ENCODE data around the gene PRRG3. TPM values are rescaled to one million over a fixed set of nuclear protein-coding genes. Genes with fewer than 3 reads are reported as not detected.

PRRG3 gene
- total and polyA plus RNA-seq, 2 donors (not counting 1 experiment from before 2014, with no cell fraction given), result not detected

DNA sequence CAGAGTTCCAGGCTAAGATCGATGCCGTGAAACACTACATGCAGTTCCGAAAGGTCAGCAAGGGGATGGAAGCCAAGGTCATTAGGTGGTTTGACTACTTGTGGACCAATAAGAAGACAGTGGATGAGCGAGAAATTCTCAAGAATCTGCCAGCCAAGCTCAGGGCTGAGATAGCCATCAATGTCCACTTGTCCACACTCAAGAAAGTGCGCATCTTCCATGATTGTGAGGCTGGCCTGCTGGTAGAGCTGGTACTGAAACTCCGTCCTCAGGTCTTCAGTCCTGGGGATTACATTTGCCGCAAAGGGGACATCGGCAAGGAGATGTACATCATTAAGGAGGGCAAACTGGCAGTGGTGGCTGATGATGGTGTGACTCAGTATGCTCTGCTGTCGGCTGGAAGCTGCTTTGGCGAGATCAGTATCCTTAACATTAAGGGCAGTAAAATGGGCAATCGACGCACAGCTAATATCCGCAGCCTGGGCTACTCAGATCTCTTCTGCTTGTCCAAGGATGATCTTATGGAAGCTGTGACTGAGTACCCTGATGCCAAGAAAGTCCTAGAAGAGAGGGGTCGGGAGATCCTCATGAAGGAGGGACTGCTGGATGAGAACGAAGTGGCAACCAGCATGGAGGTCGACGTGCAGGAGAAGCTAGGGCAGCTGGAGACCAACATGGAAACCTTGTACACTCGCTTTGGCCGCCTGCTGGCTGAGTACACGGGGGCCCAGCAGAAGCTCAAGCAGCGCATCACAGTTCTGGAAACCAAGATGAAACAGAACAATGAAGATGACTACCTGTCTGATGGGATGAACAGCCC, 48.6 kb downstream of the PRRG3 start:
- no peak overlapping the region for H3K27ac ChIP-seq (ENCODE audit: low read length in 2 of 2)
- TF ChIP-seq EZH2 (IDR thresholded peaks at IDR 0.05; ENCODE audit: borderline replicate concordance, insufficient read depth, low read depth, low read length, poor library complexity, severe bottlenecking), result no peak
- TF ChIP-seq, protein P1, sequence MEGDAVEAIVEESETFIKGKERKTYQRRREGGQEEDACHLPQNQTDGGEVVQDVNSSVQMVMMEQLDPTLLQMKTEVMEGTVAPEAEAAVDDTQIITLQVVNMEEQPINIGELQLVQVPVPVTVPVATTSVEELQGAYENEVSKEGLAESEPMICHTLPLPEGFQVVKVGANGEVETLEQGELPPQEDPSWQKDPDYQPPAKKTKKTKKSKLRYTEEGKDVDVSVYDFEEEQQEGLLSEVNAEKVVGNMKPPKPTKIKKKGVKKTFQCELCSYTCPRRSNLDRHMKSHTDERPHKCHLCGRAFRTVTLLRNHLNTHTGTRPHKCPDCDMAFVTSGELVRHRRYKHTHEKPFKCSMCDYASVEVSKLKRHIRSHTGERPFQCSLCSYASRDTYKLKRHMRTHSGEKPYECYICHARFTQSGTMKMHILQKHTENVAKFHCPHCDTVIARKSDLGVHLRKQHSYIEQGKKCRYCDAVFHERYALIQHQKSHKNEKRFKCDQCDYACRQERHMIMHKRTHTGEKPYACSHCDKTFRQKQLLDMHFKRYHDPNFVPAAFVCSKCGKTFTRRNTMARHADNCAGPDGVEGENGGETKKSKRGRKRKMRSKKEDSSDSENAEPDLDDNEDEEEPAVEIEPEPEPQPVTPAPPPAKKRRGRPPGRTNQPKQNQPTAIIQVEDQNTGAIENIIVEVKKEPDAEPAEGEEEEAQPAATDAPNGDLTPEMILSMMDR (IDR thresholded peaks at IDR 0.05), result no peak
- H3K4me3 ChIP-seq (ENCODE audit: control extremely low read depth in 1 of 5, extremely low read depth in 1 of 5, insufficient read depth in 1 of 5, low read depth in 2 of 5, low read length in 4 of 5), result no peak overlapping the region
- H3K36me3 ChIP-seq (replicated peaks in 1 of 2; ENCODE audit: control extremely low read depth in 1 of 2, control insufficient read depth in 1 of 2, extremely low read depth in 1 of 2, insufficient read depth in 2 of 2, low read length in 1 of 2), result no peaks in the 10 kb centered on the region
- H3K27me3 ChIP-seq (replicated peaks in 1 of 4; ENCODE audit: control extremely low read depth in 1 of 4, control insufficient read depth in 3 of 4, insufficient read depth in 4 of 4, low read length in 3 of 4), result no peaks in the 10 kb centered on the region
- H4K20me1 ChIP-seq (ENCODE audit: control insufficient read depth, insufficient read depth, low read length, poor library complexity, severe bottlenecking), result no peaks in the 10 kb centered on the region
- CTCF ChIA-PET, result no interaction called here
- Mint-ChIP-seq H3K9me3 (ENCODE audit: insufficient read depth) (no peaks in the 10 kb centered on the region), H3K27me3 (peaks cover 3% of the 10 kb centered on the region), H3K4me3 (no peak overlapping the region), H3K27ac (no peak overlapping the region), H3K4me1 (no peaks in the 10 kb centered on the region)
- H3K4me2 ChIP-seq (replicated peaks; ENCODE audit: low read depth, low read length, poor library complexity, severe bottlenecking), result no peak overlapping the region
- intact Hi-C loops (cut with micrococcal nuclease), result no loop called here
- no peak overlapping the region for H2AFZ ChIP-seq (ENCODE audit: insufficient read depth, low read depth, low read length, poor library complexity, severe bottlenecking)
- no peak for ATAC-seq (ENCODE audit: low read depth)
- H3K9me3 ChIP-seq (ENCODE audit: control extremely low read depth in 1 of 3, control insufficient read depth in 2 of 3, insufficient read depth in 1 of 3, low read length in 2 of 3), result no peaks in the 10 kb centered on the region
- WGBS (ENCODE audit: insufficient coverage), result 92% methylated on average over 11 of the region's 21 CpGs
- no peak overlapping the region for H3K9ac ChIP-seq (ENCODE audit: low read length)
- POLR2A ChIA-PET, result no interaction called here
- H3K4me1 ChIP-seq (ENCODE audit: control insufficient read depth in 2 of 2, insufficient read depth in 2 of 2, low read length in 2 of 2), result no peaks in the 10 kb centered on the region
- DNase-seq, result no peak
- H3K79me2 ChIP-seq (ENCODE audit: control insufficient read depth, insufficient read depth, low read length), result no peaks in the 10 kb centered on the region

DNA sequence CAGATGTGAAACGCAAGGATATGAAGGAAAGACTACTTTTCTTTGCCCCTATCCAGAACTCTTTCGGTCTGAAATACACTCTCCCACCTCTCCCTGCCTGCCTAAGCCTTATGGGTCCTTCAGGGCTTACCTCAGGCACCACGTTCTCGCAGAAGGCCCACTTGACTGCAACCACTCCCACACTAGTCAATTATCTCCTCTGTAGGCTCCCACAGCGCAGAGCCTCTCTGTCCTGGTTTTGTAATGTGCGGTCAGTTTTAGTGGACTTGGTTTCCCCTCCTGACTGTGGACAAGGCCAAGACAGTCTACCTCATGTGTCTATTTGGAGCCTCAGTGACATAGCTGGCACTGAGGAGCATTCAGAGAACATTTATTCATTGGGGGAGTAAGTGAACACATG, 50.4 kb downstream of the PRRG3 start:
- Histone ChIP-seq H3K9ac (ENCODE audit: low read length) (no peak overlapping the region), H3K9me3 (ENCODE audit: control extremely low read depth in 1 of 3, control insufficient read depth in 2 of 3, insufficient read depth in 1 of 3, low read length in 2 of 3) (no peaks in the 10 kb centered on the region), H3K4me3 (ENCODE audit: control extremely low read depth in 1 of 5, extremely low read depth in 1 of 5, insufficient read depth in 1 of 5, low read depth in 2 of 5, low read length in 4 of 5) (no peak overlapping the region), H4K20me1 (ENCODE audit: control insufficient read depth, insufficient read depth, low read length, poor library complexity, severe bottlenecking) (no peaks in the 10 kb centered on the region), H3K27me3 (replicated peaks in 1 of 4; ENCODE audit: control extremely low read depth in 1 of 4, control insufficient read depth in 3 of 4, insufficient read depth in 4 of 4, low read length in 3 of 4) (no peaks in the 10 kb centered on the region), H3K79me2 (ENCODE audit: control insufficient read depth, insufficient read depth, low read length) (no peaks in the 10 kb centered on the region), H3K36me3 (replicated peaks in 1 of 2; ENCODE audit: control extremely low read depth in 1 of 2, control insufficient read depth in 1 of 2, extremely low read depth in 1 of 2, insufficient read depth in 2 of 2, low read length in 1 of 2) (no peaks in the 10 kb centered on the region), H3K4me2 (replicated peaks; ENCODE audit: low read depth, low read length, poor library complexity, severe bottlenecking) (no peak overlapping the region), H3K4me1 (ENCODE audit: control insufficient read depth in 2 of 2, insufficient read depth in 2 of 2, low read length in 2 of 2) (no peaks in the 10 kb centered on the region), H2AFZ (ENCODE audit: insufficient read depth, low read depth, low read length, poor library complexity, severe bottlenecking) (no peak overlapping the region), H3K27ac (ENCODE audit: low read length in 2 of 2) (no peak overlapping the region)
- H3K27me3 Mint-ChIP-seq, result peaks cover 3% of the 10 kb centered on the region
- H3K9me3 Mint-ChIP-seq (ENCODE audit: insufficient read depth), result no peaks in the 10 kb centered on the region
- H3K4me3 Mint-ChIP-seq, result no peak overlapping the region
- DNase-seq (no peak), ATAC-seq (ENCODE audit: low read depth) (no peak)
- 93% methylated on average over 3 of the region's 6 CpGs for WGBS (ENCODE audit: insufficient coverage)
- TF ChIP-seq, protein P1 (IDR thresholded peaks at IDR 0.05), result no peak
- no peak for TF ChIP-seq EZH2 (IDR thresholded peaks at IDR 0.05; ENCODE audit: borderline replicate concordance, insufficient read depth, low read depth, low read length, poor library complexity, severe bottlenecking)
- intact Hi-C loops (cut with micrococcal nuclease), result no loop called here
- no peak overlapping the region for H3K27ac Mint-ChIP-seq
- POLR2A ChIA-PET, result no interaction called here
- H3K4me1 Mint-ChIP-seq, result no peaks in the 10 kb centered on the region
- CTCF ChIA-PET, result no interaction called here

Data from B cell (primary cell).